Activated CD8-positive, alpha-beta memory T cell treated with anti-CD3 and anti-CD28 coated beads, Interleukin-2, amount 50 U/mL, for 1 hour (primary cell): ENCODE measurements around the gene ETV6.

ENCODE experiments used
- DNase-seq: peaks from one replicate; pipeline ENCODE4 v3.0.0-alpha.2; 2020; ENCODE audit errors: extremely low read depth

Gene ETV6

DNA sequence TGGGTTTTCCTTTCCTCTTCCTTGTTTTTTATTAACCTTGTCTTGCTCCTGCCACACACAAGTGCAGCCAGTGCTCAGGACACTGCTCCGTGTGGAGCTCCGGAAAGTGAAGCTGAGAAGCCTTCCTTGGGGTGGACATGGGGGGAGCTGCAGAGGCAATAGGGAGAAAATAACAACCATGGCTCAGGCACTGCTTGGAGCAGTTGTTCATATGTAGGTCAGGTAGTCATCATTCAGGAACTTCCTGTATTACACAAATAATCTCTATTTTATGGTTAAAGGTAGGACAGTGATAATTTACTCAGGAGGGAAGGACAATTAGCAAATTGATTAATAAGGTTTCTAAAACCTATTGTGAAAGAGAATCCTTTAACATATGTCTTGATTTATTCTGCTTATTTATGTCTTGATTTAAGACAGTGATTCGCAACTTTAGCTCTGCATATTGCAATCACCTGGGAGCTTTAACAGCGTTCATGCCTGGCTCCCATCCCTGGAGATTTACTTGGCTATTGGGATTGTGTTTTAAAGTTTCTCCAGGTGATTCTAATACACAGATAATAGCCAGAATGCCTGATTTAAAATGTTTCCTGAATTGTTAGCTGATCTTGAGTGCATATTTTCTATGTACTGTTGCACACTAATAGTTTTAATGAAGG lies 92.1 kb downstream of the ETV6 start:
- DNase-seq = no peak

DNA sequence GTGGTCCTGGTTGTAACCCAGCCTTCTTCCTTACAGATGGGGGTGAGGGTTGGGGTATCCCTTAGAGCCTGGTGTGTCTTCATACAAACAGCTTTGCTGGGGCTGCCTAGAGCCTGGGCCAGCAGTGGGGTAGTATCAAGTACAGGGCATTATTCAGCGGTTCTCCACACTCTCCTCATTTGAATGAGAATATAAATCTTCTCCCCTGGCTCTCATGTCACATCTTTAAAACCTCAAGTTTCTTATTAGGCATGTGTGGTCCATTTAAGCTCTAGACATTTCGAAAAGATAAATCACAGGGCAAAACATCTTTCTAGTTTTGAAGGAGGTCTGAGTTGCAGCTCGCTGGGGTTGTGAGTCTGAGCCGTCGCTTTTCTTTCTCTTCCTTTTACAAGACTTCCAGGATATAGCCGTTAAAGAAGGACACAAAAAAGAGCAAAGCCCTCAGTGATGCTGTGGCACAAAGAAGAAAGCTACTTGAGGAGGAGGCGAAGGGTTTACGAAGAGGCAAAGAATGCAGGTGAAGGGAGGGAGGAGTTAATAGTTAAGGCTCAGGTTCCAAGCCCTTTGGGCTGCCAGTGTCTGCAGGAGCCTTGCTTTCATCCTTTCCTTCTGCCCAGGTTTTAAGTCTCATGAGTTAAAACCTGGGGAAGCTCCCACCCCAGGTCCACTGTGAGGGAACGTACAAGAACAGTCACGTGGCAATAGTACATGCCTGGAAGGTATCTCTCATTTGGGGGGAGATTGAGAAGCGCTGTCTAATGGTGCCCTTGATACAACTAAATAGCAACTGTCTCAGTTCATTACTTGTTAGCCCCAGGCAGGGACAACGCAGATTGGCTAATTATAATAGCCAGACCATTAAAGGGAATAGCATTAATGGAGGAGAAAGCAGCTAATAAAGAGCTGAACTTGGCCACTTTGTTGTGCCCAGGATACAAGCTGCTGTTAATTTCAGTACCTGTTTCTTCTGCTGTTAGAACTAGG lies 94.2 kb downstream of the ETV6 start:
- no peak for DNase-seq

- DNase-seq = no peak
Observed at GRCh38 chr12:11744410-11744801, 94.9 kb downstream of the ETV6 start.

DNA sequence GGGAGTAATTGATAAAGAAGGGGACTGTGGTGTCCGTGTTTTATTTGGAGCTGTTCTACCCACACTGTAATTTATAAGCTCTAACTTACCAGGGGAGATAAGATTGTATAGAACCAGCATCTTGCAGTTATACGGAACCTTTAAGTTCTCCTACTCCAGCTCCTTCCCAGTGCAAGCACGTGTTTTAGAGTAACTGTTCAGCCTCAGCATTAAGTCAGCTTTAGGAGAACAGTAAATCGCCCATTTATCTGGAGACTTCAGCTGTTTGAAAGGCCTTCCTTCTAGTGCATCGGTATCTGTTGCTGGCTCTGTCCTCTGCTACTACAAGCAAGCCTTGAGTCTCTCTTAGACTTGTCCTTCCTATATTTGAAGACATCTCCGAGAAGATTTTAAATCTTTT lies 95.6 kb downstream of the ETV6 start:
- DNase-seq = no peak

DNA sequence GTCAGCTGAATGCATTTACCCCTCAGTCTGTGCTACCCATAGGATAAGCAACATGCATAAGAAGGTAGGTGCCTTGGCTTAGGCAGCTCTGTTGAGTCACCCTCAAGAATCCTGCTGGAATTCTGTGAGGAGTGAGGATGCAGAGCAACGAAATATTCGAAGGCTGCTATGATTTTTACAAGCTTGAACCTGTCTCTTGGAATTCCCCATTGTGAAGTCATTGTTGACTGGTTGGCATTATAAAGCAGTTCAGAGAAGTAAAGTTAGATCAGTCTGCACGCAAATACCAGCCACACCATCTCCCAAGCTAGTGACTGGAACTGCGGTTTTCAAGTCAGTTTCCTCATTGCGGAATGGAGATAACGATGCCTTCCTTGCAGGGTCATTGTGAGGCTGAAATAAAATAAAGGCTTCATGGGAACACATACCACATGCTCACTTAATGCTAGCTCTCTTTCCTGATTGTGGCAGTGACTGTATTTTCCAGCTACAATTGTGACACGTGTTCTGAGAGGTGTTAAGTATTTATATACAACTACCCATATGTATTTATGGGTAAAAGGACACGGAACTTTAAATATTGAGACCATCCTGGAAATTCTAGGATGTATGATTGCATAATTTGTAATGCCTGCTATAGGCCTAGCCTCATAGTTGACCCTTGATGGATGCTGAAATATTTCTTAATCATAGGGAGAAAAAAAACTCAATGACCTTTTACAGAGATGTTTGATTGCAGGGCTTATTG lies 96.7 kb downstream of the ETV6 start:
- DNase-seq = no peak

GRCh38 chr12:11746940-11747716 lies 97.7 kb downstream of the ETV6 start:
- no peak for DNase-seq

DNA sequence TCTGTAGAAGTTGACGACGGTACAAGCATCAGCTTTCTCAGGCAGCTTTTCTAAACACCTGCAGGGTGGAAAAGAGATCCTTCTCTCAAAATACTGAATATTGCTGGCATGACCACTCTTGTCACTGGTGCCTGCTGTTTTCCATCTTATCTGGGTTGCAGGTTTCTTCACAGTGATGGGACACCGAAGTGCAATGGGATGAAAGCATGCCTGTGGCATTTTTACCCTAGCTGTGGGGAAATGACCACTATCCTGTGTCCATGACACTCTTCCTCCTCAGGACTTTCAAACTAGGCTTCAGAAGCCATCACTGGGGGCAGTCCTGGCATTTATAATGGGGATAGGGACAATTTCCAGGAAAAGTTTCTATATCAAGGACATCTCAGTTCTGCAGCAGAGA lies 98.5 kb downstream of the ETV6 start:
- DNase-seq = no peak

DNA sequence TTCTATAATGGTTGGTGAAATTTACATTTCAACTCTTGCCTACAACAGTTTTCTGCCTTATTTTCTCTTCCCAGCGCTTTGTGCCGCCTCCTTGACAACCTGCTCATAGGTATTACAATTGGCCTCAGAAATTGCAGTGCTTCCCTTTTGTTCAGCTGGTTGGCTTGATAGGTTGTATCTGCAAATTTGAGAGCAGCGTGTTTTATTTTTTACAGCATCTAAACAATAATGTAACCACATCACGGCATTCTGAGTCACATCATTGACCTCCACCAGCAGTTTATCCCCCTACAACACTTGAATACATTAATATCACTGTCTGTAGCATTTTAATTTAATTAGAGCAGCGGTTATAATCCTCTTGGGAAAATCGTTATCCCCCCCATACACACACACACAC lies 99.4 kb downstream of the ETV6 start:
- DNase-seq = no peak

DNA sequence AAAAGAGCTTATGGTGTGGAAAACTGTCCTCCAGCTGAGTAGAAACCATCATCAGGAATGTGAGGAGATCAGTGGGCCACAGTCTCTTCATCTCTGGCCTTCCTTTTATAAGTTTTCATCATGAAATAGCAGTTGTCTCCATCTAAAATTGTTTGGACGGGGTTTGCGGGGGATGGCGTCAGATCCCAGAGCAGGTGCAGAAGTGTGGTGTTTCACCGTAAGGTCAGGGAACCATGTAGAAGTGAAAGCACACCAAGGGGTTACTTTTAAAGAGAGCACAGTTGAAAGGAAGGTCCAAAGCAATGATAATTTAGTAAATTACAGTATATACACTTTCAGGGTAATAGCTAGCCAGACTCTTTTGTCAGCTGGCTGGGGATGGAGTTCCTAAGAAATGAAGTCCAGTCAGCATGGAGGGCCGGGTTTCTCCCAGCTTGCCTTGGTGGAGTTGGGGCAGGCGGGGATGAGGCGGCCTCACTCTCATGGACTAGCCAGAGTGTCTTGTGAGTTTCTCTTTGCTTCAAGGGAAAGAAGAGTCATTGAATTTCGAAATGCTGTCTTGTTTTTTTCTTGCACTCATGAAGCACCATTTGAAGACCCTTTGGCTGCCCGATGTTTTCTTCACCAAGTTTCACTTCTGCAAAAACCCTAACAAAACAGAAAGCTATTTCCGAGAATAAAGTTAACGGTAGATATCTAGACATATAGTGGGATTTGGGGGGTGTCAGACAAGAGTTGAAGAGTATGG lies 100.6 kb downstream of the ETV6 start:
- no peak for DNase-seq

DNA sequence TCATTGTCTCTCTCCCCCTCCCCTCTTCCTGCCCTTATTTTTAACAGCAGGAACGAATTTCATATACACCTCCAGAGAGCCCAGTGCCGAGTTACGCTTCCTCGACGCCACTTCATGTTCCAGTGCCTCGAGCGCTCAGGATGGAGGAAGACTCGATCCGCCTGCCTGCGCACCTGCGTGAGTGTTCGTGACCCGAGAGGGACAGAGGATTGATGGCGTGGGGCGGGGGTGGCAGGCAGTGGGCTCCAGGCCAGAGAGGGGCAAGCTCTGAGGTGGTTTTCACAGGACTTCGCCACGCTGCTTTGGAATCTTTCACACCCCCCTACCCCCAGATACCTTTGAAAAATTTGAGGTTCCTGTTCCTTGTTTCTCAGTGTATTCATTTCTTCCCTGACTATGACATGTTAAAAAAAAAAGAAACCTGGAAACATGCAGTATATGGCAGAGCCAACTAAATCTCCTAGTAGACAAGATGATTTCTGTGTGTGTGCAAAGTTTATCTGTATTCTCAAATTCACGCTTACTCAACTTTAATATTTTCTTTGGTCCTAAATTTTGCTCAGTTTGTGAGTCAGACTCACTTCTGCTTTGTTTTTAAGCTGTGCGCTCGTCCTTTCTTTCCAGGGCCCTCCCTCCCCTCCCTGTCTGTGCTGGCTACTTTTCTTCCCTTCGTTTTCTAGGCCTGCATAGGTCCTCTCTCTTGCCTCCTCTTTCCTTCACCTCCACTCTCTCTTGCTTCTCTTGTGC lies 103.1 kb downstream of the ETV6 start:
- no peak for DNase-seq

DNA sequence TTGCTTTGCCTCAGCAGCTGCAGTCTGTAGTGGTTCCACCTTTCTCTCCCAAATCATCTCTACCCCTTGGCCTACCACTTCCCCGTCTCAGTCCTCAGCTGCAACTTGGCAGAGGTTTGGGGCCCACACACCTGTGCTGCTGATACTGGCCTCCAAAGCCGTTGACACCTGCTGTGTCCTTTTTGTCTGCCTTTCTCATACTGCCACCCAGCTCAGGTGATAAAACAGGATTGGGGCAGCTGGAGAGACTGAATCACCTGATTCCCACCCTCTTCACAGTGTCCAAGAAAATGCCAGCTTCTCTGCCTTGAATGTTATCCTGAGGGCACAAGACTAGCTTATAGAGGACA lies 103.7 kb downstream of the ETV6 start:
- DNase-seq = no peak

GRCh38 chr12:11753826-11754225 lies 104.4 kb downstream of the ETV6 start:
- DNase-seq = no peak

DNA sequence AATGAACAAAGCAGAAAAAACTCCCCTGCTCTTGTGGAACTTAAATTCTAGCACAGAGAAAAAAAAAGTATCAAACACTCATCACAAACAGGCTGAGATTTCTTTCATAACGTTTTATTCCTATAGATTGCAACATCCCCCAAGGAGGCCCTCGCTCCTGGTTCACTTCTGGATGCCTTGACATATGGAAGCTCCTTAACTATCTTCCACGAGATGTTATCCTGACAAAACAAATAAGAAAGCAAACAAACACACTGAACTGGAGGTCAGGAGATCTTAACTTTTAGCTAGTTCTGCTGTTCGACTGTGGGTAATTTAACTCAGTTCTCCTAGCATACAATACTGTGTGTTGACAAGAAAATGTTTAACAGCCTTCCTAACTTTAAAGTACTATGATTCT lies 104.8 kb downstream of the ETV6 start:
- DNase-seq = no peak

- DNase-seq = no peak
Observed at GRCh38 chr12:11755302-11755930, 105.9 kb downstream of the ETV6 start.

- no peak for DNase-seq
Observed at GRCh38 chr12:11756022-11756421, 106.5 kb downstream of the ETV6 start.

- no peak for DNase-seq
Observed at GRCh38 chr12:11756523-11756922, 107.0 kb downstream of the ETV6 start.

DNA sequence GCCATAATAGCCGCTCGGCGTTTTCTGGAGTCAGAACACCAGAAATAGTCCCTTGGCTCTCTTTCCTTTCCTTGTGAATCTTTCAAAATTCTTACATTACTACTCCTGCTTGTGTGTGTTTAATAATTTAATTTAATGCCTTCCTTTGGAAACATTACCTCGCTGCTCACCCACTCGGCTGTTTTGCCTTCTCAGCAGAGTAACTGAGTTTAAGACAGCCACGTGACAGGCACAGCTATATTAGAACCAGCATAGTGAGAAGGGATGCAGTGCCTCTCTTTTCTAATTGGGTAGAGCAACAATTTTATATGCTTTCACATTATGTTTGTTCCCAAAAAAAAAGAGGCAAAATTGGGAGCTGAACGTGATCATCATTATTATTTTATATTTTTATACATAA lies 107.6 kb downstream of the ETV6 start:
- no peak for DNase-seq

DNA sequence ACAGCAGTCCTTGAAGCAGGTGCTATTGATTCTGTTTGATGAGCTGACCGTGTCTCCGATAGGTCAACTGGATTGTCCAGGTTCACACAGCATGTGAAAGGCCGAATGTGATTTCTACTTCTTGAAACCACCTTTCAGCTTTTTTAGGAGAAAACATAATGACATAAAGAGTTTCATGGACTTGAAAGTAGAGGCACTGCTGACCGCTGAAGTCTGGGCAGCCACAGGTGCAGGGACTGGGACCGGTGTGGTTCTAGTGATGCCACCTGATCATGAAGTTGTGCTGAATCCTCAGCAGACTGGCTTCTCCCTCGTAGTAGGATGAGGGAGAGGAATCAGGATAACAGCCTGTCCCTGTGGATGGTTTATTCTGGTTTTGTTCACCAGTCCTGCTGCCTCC lies 108.1 kb downstream of the ETV6 start:
- no peak for DNase-seq

DNA sequence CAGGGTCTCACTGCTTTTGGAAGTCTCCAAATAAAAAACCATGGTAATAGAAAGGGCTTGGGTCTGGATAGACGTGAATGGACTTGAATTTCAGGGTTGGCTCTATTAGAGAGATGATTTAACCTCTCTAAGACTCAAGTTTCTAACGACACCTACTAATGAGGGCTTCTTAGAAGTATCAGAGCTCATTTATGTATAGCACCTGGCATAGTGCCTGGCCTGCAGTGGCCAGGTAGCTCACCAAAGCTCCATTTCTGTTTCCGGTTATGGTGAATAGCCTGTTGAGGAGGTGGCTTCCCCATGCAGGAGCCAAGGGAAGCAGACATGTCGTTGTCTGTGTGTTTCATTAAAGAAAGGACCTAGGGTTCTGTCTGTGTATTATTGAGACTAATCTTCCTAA lies 108.6 kb downstream of the ETV6 start:
- no peak for DNase-seq
